ENCODE results near the gene LFNG. TPM values are rescaled to one million over a fixed set of nuclear protein-coding genes. Genes with fewer than 3 reads are reported as not detected.

Gene LFNG
- total RNA-seq, 6 experiments from 2014 or later: 1.0 to 4.3 (median 1.7) TPM

- Histone ChIP-seq H3K27ac (no peak overlapping the region), H3K4me3 (no peak overlapping the region), H3K9me3 (no peaks in the 10 kb centered on the region), H3K27me3 (no peaks in the 10 kb centered on the region), H3K36me3 (peaks cover 0 to 28% (median 2%) of the 10 kb centered on the region in 4 donors), H3K4me1 (no peaks in the 10 kb centered on the region)
- no CpG with 5 or more reads among the region's 47 CpGs for WGBS (ENCODE audit: insufficient coverage, low coverage, low lambda C conversion rate, missing lambda C conversion rate)
- TF ChIP-seq POLR2A (IDR thresholded peaks at IDR 0.05): no peak
- TF ChIP-seq CTCF (IDR thresholded peaks at IDR 0.05): no peak
- DNase-seq: peak in 2 of 3 donors; percentile 28 to 51
- peak in 2 of 4 donors; percentile 6 to 16 for ATAC-seq
- intact Hi-C loops (cut with DNase I): no loop called here
These were observed 18.6 kb downstream of the LFNG start for GRCh38 chr7:2537981-2538851.

GRCh38 chr7:2539031-2539911 is 19.7 kb downstream of the LFNG start:
- WGBS (ENCODE audit: insufficient coverage, low coverage, low lambda C conversion rate, missing lambda C conversion rate): 100% methylated on average over 2 of the region's 32 CpGs
- no peak overlapping the region for H3K27ac ChIP-seq
- no peaks in the 10 kb centered on the region for H3K9me3 ChIP-seq
- DNase-seq (no peak), ATAC-seq (no peak)
- H3K4me3 ChIP-seq: no peak overlapping the region
- H3K4me1 ChIP-seq: no peaks in the 10 kb centered on the region
- no peaks in the 10 kb centered on the region for H3K27me3 ChIP-seq
- TF ChIP-seq CTCF (IDR thresholded peaks at IDR 0.05): no peak
- TF ChIP-seq POLR2A (IDR thresholded peaks at IDR 0.05): no peak
- H3K36me3 ChIP-seq: peaks cover 0 to 36% (median 3%) of the 10 kb centered on the region in 4 donors
- intact Hi-C loops (cut with DNase I): no loop called here

- TF ChIP-seq POLR2A (IDR thresholded peaks at IDR 0.05) (no peak), CTCF (IDR thresholded peaks at IDR 0.05) (no peak)
- no peak for DNase-seq
- no peaks in the 10 kb centered on the region for H3K9me3 ChIP-seq
- WGBS (ENCODE audit: insufficient coverage, low coverage, low lambda C conversion rate, missing lambda C conversion rate): 96% methylated on average over 4 of the region's 7 CpGs
- peaks cover 0 to 43% (median 7%) of the 10 kb centered on the region in 4 donors for H3K36me3 ChIP-seq
- H3K27me3 ChIP-seq: no peaks in the 10 kb centered on the region
- no peaks in the 10 kb centered on the region for H3K4me1 ChIP-seq
- no peak overlapping the region for H3K27ac ChIP-seq
- intact Hi-C loops (cut with DNase I): no loop called here
- no peak for ATAC-seq
- H3K4me3 ChIP-seq: no peak overlapping the region
These were observed 20.6 kb downstream of the LFNG start for GRCh38 chr7:2540133-2540532.

GRCh38 chr7:2540641-2541051 is 21.1 kb downstream of the LFNG start:
- WGBS (ENCODE audit: insufficient coverage, low coverage, low lambda C conversion rate, missing lambda C conversion rate): no CpG with 5 or more reads among the region's 19 CpGs
- Histone ChIP-seq H3K27ac (no peak overlapping the region), H3K4me3 (no peak overlapping the region), H3K4me1 (no peaks in the 10 kb centered on the region), H3K27me3 (no peaks in the 10 kb centered on the region), H3K9me3 (no peaks in the 10 kb centered on the region), H3K36me3 (peaks cover 0 to 45% (median 7%) of the 10 kb centered on the region in 4 donors)
- TF ChIP-seq CTCF (IDR thresholded peaks at IDR 0.05) (no peak), POLR2A (IDR thresholded peaks at IDR 0.05) (no peak)
- no peak for DNase-seq
- intact Hi-C loops (cut with DNase I): no loop called here
- no peak for ATAC-seq
